ENCODE measurements around the gene LPO. TPM values are rescaled to one million over a fixed set of nuclear protein-coding genes. Genes with fewer than 3 reads are reported as not detected.

Gene LPO
- under 1 TPM; 0.17 to 0.20 TPM for total RNA-seq
- polyA plus RNA-seq (ENCODE audit: insufficient read length in 2 of 2): under 1 TPM; 0.81 to 0.83 TPM
- long read RNA-seq, donor 1: 0 reads
- long read RNA-seq, donor 2: 0 reads
- long read RNA-seq, donor 3: 0 reads
- long read RNA-seq, donor 4: 0 reads

DNA sequence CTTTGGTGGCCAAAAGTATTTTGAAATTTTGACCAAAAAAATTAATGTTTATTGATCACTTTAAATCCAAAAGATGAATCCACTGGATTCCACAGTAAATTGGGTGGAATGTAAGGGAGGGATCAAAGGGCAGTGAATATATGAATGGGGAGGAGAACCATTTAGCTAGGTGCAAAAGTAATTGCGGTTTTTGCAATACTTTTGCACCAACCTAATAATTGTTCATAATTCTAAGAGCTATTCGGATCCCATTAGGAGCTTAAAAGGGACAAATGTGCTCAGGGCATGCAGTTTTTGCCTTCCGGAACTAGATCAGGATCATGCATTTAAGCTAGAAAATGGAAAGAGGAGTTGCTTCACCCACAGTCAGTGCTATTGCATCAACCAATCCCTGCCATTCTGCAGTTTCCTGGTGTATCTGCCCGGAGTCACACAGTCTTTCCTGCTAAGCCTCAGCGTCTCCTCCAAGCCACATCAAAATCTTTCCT lies at the start of gene LPO:
Gene LPO (plus strand): TSS at position 438 of the 488 bp plus-strand sequence. CDS start 4,396 bp downstream, outside the sequence.
- no peaks in the 10 kb centered on the region for H3K36me3 ChIP-seq (ENCODE audit: control insufficient read depth, insufficient read depth, low read length)
- peaks cover 27% of the 10 kb centered on the region for H3K27me3 ChIP-seq (ENCODE audit: control insufficient read depth, insufficient read depth, low read length)
- 67% methylated on average over 2 of the region's 5 CpGs for WGBS (ENCODE audit: insufficient coverage)
- H3K9me3 ChIP-seq (ENCODE audit: control insufficient read depth, insufficient read depth, low read length): no peaks in the 10 kb centered on the region
- H3K4me1 ChIP-seq (ENCODE audit: control insufficient read depth, insufficient read depth, low read length): no peaks in the 10 kb centered on the region
- no peak for DNase-seq (ENCODE audit: low read depth in 4 of 6, low spot score in 6 of 6)
- no peak within 1 kb of the TSS for H3K4me3 ChIP-seq (ENCODE audit: low read depth, low read length)
- no peak within 1 kb of the TSS for H3K27ac ChIP-seq (ENCODE audit: low read depth, low read length)

DNA sequence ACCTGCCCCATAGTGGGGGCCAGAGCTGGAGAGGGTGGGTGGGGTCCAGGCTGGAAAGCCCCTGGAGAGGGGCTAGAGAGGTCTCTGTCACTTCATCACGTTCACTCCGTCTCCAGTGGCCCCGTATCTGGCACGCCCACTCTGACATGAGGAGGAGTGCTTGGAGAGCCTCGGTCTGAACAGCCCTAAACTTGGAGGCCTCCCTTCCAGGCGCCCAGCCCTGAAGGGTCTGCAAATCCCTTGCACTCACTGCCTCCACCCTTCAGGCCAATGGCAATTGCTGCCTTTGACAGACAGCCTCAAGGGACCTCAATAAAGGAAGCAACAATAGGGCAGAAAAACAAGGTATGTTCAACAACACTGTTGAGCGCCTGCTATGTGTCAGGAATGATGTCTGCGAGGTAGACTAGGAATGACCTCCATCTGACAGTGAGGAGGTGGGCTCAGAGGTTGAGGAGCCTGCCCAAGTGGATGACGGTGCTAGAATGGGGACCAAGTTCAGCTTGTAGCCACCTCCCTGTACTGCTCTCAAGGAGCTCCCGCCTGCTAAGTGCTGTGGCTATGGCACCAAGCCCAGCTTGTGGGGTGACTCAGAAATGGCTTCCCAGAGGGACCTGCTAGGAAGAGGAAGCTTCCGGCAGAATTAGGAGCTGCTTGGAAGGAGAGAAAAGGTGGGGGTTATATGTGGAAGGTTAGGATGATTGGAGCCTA lies 48.8 kb upstream of the LPO start:
- peaks cover 4% of the 10 kb centered on the region for H3K27me3 ChIP-seq (ENCODE audit: control insufficient read depth, insufficient read depth, low read length)
- 87% methylated on average over 8 of the region's 11 CpGs for WGBS (ENCODE audit: insufficient coverage)

DNA sequence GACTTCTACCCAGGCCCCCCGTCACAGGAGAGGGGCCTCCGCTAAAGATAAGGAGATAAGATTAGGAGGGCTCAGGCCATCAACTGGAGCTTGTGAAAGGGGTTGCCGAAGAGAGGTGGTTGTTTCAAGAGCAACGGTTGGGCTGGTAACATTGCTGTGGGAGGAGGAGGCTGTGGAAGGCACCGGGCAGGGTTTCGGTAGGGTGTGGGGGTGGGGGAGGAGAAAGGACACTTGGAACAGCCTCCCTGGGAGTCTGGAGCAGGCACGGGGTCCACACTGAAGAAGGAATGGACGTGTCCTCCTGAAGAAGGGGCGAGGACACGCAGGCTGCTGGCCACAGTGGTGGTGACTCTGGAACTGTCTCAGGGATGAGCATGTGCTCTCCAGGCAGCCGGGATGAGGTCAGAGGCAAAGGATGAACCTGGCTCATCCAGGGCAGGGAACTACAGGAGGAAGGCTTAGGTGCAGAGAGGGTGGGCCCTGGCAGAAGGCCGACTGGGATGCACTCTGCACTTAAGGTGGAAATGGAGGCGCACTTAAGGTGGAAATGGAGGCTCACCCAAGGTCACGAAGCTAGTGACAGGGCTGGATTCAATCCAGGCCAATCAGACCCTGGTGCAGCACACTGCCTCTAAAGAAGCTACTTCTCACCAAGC lies 47.0 kb upstream of the LPO start:
- 55% methylated on average over 12 of the region's 14 CpGs for WGBS (ENCODE audit: insufficient coverage)
- H3K27me3 ChIP-seq (ENCODE audit: control insufficient read depth, insufficient read depth, low read length): peaks cover 4% of the 10 kb centered on the region
- no peaks in the 10 kb centered on the region for H3K36me3 ChIP-seq (ENCODE audit: control insufficient read depth, insufficient read depth, low read length)
- no peak for DNase-seq (ENCODE audit: low read depth in 4 of 6, low spot score in 6 of 6)
- no peaks in the 10 kb centered on the region for H3K9me3 ChIP-seq (ENCODE audit: control insufficient read depth, insufficient read depth, low read length)
- no peak overlapping the region for H3K4me3 ChIP-seq (ENCODE audit: low read depth, low read length)
- H3K27ac ChIP-seq (ENCODE audit: low read depth, low read length): no peak overlapping the region
- H3K4me1 ChIP-seq (ENCODE audit: control insufficient read depth, insufficient read depth, low read length): no peaks in the 10 kb centered on the region

More for the DNA sequence above, 48.8 kb upstream of the LPO start:
- H3K36me3 ChIP-seq (ENCODE audit: control insufficient read depth, insufficient read depth, low read length): no peaks in the 10 kb centered on the region
- no peaks in the 10 kb centered on the region for H3K4me1 ChIP-seq (ENCODE audit: control insufficient read depth, insufficient read depth, low read length)
- DNase-seq (ENCODE audit: low read depth in 4 of 6, low spot score in 6 of 6): no peak
- no peak overlapping the region for H3K4me3 ChIP-seq (ENCODE audit: low read depth, low read length)
- no peak overlapping the region for H3K27ac ChIP-seq (ENCODE audit: low read depth, low read length)
- H3K9me3 ChIP-seq (ENCODE audit: control insufficient read depth, insufficient read depth, low read length): no peaks in the 10 kb centered on the region

DNA sequence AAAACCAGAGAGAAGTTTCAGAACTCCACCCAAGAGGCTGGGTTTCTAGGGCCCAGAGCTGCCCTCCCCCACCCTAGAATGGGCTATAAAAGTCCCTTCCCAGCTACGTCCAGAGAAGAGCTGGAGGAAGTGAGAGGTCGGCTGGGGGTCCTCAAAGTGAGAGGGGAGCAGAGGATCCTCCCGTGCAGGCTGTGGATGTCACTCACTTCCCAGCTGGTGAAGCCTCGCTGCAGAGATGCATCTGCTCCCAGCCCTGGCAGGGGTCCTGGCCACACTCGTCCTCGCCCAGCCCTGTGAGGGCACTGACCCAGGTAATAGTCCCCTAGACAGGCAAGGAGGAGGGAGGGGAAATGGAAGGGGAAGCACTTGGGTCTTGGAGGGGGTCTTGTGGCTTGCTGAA lies 45.8 kb upstream of the LPO start, which contains the start of gene EPX:
Gene EPX (plus strand): TSS at position 115 of the 400 bp plus-strand sequence. CDS start 121 bp downstream, at position 236.
- Histone ChIP-seq H3K4me1 (ENCODE audit: control insufficient read depth, insufficient read depth, low read length) (no peaks in the 10 kb centered on the region), H3K27me3 (ENCODE audit: control insufficient read depth, insufficient read depth, low read length) (peaks cover 6% of the 10 kb centered on the region), H3K9me3 (ENCODE audit: control insufficient read depth, insufficient read depth, low read length) (no peaks in the 10 kb centered on the region), H3K4me3 (ENCODE audit: low read depth, low read length) (no peak within 1 kb of the TSS), H3K36me3 (ENCODE audit: control insufficient read depth, insufficient read depth, low read length) (no peaks in the 10 kb centered on the region), H3K27ac (ENCODE audit: low read depth, low read length) (no peak within 1 kb of the TSS)
- WGBS (ENCODE audit: insufficient coverage): 43% methylated on average over 5 of the region's 6 CpGs
- no peak for DNase-seq (ENCODE audit: low read depth in 4 of 6, low spot score in 6 of 6)

DNA sequence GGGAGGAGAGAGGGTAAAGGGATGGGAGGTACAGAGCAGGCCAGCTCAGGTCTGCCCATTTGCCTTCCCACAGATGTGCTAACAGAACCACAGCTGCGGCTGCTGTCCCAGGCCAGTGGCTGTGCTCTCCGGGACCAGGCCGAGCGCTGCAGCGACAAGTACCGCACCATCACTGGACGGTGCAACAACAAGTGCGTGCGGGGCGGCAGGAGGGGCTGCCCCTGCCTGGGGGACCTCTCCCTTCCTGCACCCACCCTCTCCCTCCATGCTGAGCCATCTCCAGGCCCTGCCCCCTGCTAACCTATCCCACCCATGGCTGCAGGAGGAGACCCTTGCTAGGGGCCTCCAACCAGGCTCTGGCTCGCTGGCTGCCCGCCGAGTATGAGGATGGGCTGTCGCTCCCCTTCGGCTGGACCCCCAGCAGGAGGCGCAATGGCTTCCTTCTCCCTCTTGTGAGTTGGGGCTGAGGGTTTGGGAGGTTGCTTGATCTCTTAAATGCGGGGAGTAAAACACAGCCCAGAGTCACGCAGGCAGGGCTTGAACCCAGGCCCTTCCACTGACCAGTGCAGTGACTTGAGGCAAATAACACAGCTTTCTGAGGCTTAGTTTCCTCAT lies 44.6 kb upstream of the LPO start:
- no peaks in the 10 kb centered on the region for H3K9me3 ChIP-seq (ENCODE audit: control insufficient read depth, insufficient read depth, low read length)
- H3K27ac ChIP-seq (ENCODE audit: low read depth, low read length): no peak overlapping the region
- H3K36me3 ChIP-seq (ENCODE audit: control insufficient read depth, insufficient read depth, low read length): no peaks in the 10 kb centered on the region
- no peaks in the 10 kb centered on the region for H3K4me1 ChIP-seq (ENCODE audit: control insufficient read depth, insufficient read depth, low read length)
- H3K27me3 ChIP-seq (ENCODE audit: control insufficient read depth, insufficient read depth, low read length): peaks cover 9% of the 10 kb centered on the region
- WGBS (ENCODE audit: insufficient coverage): 70% methylated on average over 17 of the region's 18 CpGs
- no peak for DNase-seq (ENCODE audit: low read depth in 4 of 6, low spot score in 6 of 6)
- no peak overlapping the region for H3K4me3 ChIP-seq (ENCODE audit: low read depth, low read length)

DNA sequence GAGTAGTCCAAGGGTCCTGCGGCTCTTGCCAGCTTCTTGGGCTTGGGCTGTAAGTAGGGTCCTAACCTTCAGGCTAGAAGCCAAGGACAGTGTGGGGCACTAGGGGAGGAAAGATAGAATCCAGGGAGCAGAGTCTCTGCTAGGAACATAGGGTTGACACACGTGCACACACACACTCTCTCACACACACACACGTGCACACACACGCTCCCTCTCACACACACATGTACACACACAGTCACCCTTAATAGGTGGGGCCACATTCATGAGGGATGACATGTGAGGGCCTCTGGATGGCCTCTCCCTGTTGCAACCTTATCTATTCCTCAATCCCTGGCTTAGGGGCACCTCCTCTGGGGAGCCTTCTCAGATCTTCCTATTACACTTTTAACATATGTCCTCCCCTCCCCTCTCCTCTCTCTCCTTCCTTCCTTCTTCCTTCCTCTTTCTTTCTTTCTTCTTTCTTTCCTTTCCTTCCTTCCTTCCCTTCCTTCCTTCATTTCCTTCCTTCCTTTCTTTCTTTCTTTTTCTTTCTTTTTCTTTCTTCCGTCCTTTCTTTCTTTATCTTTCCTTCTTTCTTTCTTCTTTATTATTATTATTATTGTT lies 42.8 kb upstream of the LPO start:
- WGBS (ENCODE audit: insufficient coverage): no CpG with 5 or more reads among the region's 5 CpGs
- no peak overlapping the region for H3K27ac ChIP-seq (ENCODE audit: low read depth, low read length)
- H3K27me3 ChIP-seq (ENCODE audit: control insufficient read depth, insufficient read depth, low read length): peaks cover 5% of the 10 kb centered on the region
- no peaks in the 10 kb centered on the region for H3K36me3 ChIP-seq (ENCODE audit: control insufficient read depth, insufficient read depth, low read length)
- H3K4me3 ChIP-seq (ENCODE audit: low read depth, low read length): no peak overlapping the region
- H3K4me1 ChIP-seq (ENCODE audit: control insufficient read depth, insufficient read depth, low read length): peaks cover 2% of the 10 kb centered on the region
- DNase-seq (ENCODE audit: low read depth in 4 of 6, low spot score in 6 of 6): no peak
- no peaks in the 10 kb centered on the region for H3K9me3 ChIP-seq (ENCODE audit: control insufficient read depth, insufficient read depth, low read length)

DNA sequence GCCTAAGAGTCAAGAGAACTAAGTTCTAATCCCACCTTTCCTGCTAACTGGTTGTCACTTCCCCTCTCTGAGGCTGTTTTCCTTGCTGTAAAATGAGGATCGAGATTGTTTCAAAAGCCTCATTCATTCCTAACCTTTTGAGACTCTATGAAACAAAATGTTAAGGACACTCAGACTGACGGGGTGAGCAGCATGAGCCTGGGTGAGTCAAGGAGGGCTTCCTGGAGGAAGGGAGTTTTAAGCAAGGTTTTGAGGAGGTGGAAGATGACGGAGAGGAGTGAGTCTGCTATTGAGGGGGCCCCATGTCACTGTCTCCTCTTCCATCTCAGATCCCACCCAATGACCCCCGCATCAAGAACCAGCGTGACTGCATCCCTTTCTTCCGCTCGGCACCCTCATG lies 41.8 kb upstream of the LPO start:
- Histone ChIP-seq H3K4me1 (ENCODE audit: control insufficient read depth, insufficient read depth, low read length) (peaks cover 2% of the 10 kb centered on the region), H3K27me3 (ENCODE audit: control insufficient read depth, insufficient read depth, low read length) (peaks cover 5% of the 10 kb centered on the region), H3K36me3 (ENCODE audit: control insufficient read depth, insufficient read depth, low read length) (no peaks in the 10 kb centered on the region), H3K27ac (ENCODE audit: low read depth, low read length) (no peak overlapping the region), H3K9me3 (ENCODE audit: control insufficient read depth, insufficient read depth, low read length) (no peaks in the 10 kb centered on the region), H3K4me3 (ENCODE audit: low read depth, low read length) (no peak overlapping the region)
- no peak for DNase-seq (ENCODE audit: low read depth in 4 of 6, low spot score in 6 of 6)
- WGBS (ENCODE audit: insufficient coverage): 84% methylated on average over 4 of the region's 7 CpGs

DNA sequence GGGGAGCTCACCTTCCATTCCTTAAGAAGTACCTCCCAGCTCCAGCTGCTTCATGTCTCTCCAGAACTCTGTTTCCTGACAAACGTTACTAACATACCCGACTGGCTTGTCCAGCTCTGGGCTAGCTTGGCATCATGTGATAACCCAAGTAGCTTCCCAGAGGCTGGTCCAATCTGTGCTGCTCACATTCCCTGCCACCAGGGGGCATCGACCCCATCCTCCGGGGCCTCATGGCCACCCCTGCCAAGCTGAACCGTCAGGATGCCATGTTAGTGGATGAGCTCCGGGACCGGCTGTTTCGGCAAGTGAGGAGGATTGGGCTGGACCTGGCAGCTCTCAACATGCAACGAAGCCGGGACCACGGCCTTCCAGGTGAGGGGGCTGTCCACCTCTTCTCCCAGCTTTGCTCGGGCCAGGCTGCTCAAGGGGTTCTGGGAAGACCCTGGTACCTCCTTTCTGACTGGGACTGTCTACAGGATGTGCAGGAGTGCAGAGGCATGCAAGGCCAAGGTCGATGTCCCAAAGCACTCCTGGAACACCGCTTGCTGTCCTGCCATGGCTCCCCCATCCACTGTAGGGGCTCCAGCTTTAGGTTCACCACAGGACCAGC lies 38.3 kb upstream of the LPO start:
- DNase-seq (ENCODE audit: low read depth in 4 of 6, low spot score in 6 of 6): peak in 2 of 6 donors; percentile 17 to 30
- H3K27me3 ChIP-seq (ENCODE audit: control insufficient read depth, insufficient read depth, low read length): peaks cover 5% of the 10 kb centered on the region
- peaks cover 6% of the 10 kb centered on the region for H3K36me3 ChIP-seq (ENCODE audit: control insufficient read depth, insufficient read depth, low read length)
- H3K9me3 ChIP-seq (ENCODE audit: control insufficient read depth, insufficient read depth, low read length): no peaks in the 10 kb centered on the region
- H3K27ac ChIP-seq (ENCODE audit: low read depth, low read length): no peak overlapping the region
- WGBS (ENCODE audit: insufficient coverage): 54% methylated on average over 14 of the region's 14 CpGs
- H3K4me1 ChIP-seq (ENCODE audit: control insufficient read depth, insufficient read depth, low read length): peaks cover 2% of the 10 kb centered on the region
- H3K4me3 ChIP-seq (ENCODE audit: low read depth, low read length): no peak overlapping the region

DNA sequence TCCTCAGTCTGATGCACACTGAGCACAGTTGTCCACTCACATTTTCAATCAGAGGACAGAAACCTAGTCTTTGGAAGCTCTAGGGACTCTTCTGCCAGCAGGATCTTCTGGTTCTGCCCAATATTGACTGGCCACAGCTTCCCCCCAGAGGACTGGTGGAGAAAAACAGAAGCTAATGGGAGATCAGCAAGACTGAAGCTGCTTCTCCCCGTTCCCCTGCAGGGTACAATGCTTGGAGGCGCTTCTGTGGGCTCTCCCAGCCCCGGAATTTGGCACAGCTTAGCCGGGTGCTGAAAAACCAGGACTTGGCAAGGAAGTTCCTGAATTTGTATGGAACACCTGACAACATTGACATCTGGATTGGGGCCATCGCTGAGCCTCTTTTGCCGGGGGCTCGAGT lies 35.5 kb upstream of the LPO start:
- peaks cover 3% of the 10 kb centered on the region for H3K27me3 ChIP-seq (ENCODE audit: control insufficient read depth, insufficient read depth, low read length)
- no peak for DNase-seq (ENCODE audit: low read depth in 4 of 6, low spot score in 6 of 6)
- H3K4me1 ChIP-seq (ENCODE audit: control insufficient read depth, insufficient read depth, low read length): peaks cover 2% of the 10 kb centered on the region
- H3K36me3 ChIP-seq (ENCODE audit: control insufficient read depth, insufficient read depth, low read length): peaks cover 25% of the 10 kb centered on the region
- no peaks in the 10 kb centered on the region for H3K9me3 ChIP-seq (ENCODE audit: control insufficient read depth, insufficient read depth, low read length)
- no peak overlapping the region for H3K4me3 ChIP-seq (ENCODE audit: low read depth, low read length)
- WGBS (ENCODE audit: insufficient coverage): 75% methylated on average over 7 of the region's 7 CpGs
- H3K27ac ChIP-seq (ENCODE audit: low read depth, low read length): no peak overlapping the region
